GM18907 (cell line): ENCODE data around the gene MBD3L1.

Experiments
- ATAC-seq: cut with Tn5 transposase; IDR thresholded peaks from one replicate; pipeline ENCODE4 v1.9.1; 2021; ENCODE audit warnings: mild to moderate bottlenecking, moderate library complexity; ENCODE audit not compliant: unreplicated experiment

Gene MBD3L1

DNA sequence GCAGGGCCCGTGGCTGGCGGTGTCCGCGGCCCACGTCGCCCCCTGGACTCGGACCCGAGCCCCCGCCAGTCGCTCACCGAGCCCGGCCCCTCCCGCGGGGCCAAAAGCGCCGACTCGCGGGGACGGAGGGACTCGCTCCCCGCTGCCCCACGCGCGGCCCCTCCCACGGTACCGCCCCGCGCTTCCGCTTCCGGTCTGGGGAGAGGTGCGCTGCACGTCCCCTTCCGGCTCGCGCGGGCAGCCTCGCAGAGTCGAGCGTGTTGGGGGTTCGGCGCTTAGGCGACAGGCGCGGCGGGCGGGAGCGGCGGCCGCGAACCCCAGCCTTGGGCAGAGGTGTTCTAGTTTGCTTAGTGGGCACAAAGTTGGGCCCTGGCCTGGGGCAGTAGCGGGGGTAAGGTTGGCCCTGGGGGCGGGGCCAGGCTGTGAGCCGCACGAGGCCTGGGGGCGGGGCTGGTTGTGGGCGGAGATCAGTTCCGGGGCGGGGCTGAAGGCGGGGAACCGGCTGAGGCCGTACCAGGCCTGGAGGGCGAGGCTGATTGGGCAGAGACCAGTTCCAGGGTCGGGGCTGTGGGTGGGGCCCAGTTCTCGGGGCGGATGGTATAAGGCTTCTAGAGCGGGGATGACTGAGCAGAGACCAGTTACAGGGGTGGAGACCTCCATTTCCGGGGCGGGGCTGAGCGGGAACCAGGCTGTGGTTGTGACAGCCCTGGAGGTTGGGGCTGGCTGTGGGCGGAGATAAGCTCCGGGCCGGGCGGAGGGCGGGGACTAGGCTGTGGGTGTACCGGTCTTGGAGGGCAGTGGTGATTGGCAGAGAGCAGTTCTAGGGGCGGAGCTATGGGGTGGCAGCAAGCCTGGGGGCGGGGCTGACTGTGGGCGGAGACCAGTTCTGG, at the start of gene MBD3L1, which contains the start of gene ZNF558:
Gene MBD3L1 (plus strand): TSS at position 246 of the 890 bp plus-strand sequence. CDS start 10,302 bp downstream, outside the sequence.
Gene ZNF558 (minus strand): TSS at position 173 of the 890 bp plus-strand sequence. CDS start 9,645 bp downstream, outside the sequence.
- ATAC-seq, result peak; percentile 96

DNA sequence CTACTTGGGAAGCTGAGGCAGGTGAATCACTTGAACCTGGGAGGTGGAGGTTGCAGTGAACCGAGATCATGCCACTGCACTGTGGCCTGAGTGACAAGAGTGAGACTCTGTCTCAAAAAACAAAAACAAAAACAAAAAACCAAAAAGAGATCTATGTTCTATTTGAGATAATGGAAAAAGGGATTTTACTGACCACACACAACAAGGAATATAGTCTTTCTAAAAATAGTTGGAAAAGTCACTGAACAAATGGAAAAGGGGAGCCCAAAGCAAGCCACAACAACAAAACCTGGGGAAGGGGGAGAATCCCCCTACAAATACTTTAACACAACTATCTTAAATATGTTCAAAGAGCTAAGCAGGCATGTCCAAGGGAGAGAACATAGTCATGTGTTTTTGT, 37.4 kb upstream of the MBD3L1 start:
- ATAC-seq, result no peak

DNA sequence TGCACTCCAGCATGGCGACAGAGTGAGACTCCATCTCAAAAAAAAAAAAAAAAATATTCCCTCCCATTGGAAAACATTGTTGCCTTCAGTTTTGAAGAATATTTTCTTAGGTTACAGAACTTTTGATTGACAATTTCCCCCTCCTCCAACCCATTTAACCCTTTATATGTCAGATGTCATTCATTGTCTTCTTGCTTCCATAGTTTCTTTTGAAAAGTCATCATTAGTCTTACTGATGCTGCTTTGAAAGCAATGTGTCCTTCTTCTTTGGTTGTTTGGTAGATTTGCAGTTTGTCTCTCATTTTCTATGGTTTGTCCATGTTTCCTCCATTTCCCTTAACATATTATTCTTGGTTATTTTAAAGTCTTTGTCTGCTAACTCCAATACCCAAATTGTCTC, 25.5 kb upstream of the MBD3L1 start:
- no peak for ATAC-seq

DNA sequence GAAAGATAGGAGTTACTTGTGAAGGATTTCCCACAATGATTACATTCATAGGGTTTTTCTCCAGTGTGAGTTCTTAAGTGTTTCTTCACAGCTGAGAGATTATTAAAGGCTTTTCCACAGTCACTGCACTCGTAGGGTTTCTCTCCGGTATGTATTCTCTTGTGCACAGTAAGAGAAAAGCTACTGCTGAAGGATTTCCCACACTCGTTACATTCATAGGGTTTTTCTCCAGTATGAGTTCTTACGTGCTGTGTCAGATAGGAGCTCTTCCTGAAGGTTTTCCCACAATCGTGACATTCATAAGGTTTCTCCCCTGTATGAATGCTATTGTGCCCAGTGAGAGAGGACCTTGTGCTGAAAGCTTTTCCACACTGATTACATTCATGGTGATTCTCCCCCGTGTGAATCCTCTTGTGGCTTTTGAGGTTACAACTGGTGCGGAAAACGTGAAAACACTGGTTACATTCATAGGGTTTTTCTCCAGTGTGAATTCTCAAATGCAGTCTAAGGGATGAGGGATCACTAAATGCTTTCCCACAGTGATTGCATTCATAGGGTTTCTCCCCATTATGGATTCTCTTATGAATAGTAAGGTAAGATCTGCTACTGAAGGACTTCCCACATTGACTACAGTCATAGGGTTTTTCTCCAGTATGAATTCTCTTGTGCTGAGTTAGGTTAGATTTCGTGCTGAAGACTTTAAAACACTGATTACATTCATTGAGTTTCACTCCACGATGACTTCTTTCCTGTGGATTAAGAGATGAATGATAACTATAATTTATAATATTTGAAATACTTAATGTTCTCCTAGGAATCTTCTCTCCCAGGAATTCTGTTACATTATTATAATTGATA, 20.6 kb upstream of the MBD3L1 start:
- ATAC-seq, result no peak

DNA sequence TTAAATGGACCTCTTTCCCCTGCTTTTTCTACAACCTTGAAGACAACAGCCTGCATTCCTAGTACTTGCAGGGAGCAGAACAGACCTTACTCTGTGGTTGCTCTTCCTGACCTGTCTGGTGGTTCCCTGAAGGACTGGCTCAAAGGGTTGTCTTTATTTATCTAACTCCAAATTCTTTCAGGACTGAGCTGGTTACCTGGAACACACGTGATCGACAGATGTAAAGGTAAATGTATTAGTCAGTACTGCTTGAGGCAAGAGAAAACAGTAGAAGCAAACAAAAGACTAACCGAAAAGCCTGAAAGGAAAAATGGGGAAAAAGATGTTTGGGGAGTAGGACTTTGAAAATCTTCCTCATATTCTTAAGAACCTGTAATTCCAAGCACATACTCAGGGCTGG, 18.0 kb upstream of the MBD3L1 start:
- no peak for ATAC-seq

DNA sequence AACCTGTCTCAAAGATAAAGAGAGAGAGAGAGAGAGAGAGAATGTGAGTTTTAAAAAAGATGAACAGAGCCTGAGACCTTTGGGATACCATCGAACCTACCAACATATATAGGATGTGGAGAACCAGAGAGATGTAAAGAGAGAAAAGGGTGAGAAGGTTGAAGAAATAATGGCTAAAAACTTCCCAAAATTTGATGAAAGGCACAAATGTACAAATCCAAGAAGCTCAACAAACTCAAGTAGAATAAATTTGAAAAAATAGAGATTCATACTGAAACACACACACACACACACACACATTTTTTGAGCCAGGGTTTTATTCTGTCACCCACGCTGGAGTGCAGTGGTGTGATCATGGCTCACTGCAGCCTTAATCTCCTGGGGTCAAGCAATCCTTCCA, 16.4 kb upstream of the MBD3L1 start:
- no peak for ATAC-seq

DNA sequence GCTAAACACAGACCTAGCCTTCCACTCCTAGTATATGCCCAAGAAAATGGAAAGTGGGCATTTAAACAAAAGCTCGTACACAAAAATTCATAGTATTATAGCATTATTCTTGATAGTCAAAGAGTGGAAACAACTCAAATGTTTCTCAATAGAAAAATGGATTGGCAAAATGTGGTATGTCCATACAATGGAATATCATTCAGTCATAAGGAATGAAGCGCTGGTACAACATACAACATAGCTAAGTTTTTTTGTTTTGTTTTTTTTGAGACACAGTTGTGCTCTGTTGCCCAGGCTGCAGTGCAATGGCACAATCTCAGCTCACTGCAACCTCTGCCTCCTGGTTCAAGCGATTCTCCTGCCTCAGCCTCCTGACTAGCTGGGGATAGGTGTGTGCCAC, 11.9 kb upstream of the MBD3L1 start:
- no peak for ATAC-seq

DNA sequence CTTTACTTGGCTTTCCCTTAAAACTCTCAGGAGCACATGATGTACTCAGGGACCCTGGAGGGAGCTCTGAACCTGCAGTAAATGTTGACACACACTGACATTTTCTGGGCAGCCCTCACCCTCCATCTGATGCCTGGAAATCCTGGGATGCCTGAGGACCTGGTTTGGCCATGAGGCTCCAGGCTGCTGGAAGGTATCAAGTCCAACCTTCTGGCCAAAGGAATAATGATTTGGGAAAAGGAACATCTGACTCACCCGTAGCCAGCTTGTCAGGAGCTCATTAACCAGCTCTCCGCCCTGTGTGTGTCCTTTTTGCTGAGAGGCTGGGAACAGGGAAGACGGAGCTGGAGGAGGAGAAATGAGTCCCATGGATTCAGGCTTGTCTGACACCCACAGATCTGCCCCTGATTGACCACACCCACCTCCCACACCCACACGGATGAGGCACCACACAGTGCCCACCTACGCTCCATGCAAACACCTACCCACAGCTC, 10.4 kb upstream of the MBD3L1 start:
- no peak for ATAC-seq

DNA sequence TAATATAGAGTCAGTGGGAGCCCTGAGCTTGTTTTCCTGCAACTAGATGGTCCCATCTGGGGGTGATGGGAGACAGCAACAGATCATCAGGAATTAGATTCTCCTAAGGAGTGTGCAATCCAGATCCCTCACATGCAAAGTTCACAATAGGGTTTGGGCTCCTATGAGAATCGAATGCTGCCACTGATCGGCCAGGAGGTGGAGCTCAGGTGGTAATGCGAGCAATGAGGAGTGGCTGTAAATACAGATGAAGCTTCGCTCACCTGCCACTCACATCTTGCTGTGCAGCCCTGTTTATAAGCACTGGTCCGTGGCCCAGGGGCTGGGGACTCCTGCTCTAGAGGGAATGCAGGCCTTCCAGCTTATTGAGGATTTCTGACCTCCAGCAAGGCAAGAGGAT, 5.8 kb upstream of the MBD3L1 start:
- no peak for ATAC-seq

DNA sequence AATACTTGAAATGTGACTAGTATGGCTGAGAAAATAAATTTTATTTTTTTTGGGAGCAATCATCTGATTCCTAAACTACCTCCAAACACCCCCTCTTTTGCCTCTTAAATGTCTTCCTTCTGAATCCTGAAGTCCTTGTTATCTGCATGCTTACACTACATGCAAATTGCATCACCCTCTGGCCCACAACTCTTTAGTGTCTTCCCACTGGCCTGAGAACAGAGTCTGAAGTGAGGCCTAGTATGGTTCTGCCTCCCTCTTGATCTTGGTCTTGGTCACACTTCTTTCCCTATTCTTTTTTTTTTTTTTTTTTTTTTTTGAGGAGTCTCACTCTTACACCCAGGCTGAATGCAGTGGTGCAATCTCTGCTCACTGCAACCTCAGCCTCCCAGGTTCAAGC, 4.9 kb upstream of the MBD3L1 start:
- ATAC-seq, result no peak

DNA sequence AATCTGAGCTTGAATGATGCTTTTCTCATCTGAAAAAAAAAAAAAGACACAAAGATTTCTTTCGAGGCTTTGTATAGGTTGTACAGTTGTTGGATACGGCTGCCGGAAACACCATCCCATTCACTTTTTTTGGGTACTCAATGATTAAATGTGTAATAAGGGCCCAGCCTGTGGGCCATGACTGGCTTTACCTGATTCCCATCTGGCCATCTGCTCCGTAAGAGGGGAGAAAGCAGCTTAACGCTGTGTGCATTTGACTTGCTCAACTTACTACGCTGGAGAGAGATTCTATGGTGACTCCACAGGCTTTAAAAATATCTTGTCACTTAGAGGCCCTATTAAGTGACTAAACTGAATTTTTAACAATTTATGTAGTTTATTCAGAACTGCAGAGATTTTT, 804 bp upstream of the MBD3L1 start:
- no peak for ATAC-seq

DNA sequence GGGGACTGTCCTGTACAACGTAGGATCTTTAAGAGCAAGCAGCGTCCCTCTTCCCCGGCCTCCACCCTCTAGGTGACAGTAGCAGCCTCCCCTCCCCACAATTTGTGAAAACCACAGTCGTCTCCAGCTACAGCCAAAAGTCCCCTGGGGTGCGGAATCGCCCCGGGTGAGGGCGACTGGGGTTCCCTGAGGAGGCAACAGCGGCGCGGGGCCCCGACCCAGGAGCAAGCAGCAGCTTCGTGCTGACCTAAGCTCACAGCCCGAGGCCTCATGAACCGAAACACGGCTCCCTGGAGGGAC, 395 bp upstream of the MBD3L1 start:
- ATAC-seq, result peak; percentile 20

DNA sequence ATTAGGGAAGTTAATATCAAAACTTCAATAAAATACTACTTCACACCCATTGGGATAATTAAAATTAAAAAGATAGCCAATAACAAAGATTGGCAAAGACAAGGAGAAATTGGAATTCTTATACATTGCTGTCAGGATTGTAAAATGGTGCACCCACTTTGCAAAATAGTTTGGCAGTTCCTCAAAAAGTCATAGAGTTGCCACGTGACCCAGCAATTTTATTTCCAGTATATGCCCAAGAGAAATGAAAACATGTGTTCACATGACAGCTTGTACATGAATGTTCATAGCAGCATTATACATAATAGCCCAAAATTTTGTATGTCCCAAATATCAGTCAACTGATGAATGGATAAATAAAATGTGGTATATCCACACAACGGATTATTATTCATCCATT, 3.3 kb downstream of the MBD3L1 start:
- no peak for ATAC-seq

DNA sequence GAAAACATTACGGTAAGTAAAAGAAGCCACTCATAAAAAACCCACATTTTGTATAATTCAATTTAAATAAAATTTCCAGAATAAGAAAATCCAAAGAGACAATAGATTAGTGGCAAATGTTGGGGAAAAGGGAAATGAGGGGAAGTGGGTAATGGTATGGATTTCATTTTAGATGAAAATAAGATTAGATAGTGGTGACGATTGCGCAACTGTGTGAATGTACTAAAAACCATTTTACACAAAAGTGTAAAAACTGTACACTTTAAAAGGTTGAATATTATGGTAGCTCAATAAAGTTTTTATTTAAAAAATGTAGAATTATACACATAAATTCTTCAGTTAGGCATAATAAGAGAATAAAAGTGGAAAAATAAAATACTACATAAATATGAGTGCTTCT, 3.7 kb downstream of the MBD3L1 start:
- no peak for ATAC-seq

DNA sequence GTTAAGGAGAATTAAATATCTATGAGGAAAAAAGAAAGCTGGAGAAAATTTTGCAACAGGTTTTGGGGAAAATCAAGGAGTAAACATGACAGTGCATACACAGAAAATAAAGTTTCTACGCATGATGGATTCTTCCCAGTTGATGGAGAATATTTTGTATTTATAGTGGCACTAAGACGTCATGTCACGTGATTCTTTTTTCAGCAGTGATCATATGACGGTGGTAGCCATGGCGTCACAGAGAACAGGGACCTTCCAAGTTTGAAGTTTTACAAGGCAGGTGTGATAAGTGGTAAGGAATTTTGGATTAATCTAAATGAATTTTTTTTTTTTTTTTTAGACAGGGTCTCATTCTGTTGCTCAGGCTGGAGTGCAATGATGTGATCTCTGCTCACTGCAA, 8.5 kb downstream of the MBD3L1 start:
- ATAC-seq, result no peak

DNA sequence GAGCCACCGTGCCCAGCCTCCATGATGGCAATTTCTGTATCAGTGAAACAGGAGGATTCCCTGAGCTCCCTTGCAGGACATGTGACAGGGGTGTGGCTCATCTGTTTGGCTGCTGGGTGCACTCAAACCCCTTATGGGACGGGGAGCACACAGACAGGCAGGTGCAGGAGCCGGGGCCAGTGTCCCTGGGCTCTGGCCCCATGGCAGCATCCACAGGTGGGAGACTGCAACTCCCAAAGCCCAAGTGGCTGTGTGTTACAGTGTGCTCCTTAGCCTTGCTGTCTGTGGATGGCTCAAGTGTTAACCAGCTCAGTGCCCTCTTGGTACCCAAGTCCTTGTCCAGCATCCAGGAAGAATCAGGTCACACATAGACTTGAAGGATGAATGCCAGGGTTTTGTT, 14.6 kb downstream of the MBD3L1 start:
- ATAC-seq, result no peak

DNA sequence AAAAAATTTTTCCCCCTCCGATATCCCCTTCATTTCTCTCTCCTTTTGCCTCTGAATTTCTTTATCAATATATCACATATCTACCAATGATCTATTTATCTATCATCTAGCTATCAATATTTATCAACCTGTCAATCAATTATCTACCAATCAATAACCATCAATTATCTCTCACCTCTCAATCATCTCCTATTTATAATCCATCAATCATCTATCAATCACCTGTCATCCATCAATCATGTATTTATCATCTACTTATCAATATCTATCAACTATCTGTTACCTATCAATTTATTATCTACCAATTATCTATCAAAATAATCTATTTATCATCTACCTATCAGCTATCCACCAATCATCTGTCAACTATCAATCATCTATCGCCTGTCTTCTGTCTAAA, 17.1 kb downstream of the MBD3L1 start:
- ATAC-seq, result no peak

DNA sequence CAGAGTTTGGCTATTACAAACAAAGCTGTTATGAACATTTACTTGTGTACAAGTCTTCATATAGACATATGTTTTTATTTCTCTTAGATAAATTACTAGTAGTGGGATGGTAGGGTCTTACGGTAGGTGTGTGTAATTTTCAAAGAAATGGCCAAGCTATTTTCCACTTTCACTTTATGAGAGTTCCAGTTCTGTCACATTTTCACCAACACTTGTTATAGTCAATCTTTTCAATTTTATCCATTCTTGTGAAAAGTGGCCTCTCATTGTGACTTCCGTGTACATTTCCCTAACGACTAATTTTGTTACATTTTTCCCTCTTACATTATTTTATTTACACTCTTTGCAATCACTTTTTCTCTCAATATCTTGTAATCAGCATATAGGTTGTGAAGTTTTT, 18.3 kb downstream of the MBD3L1 start:
- no peak for ATAC-seq

DNA sequence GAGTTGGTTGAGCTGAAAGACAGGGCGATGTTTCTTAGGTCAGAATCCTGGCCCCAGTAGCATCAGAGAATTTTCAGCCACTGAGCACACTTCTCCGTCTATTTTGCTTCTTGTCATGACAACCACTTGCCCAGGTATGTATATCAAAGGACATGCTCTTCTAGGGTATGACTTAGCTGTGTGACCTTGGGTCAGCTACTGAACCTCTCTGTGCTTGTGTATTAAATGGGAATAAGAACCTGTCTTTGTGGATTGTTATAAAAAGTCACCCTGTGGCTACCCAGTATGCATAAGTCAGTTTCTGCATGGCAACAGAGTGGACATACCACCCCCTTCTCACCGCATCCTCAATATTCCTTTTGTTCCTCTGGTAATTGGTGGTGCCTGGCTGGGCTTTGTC, 26.1 kb downstream of the MBD3L1 start:
- no peak for ATAC-seq

DNA sequence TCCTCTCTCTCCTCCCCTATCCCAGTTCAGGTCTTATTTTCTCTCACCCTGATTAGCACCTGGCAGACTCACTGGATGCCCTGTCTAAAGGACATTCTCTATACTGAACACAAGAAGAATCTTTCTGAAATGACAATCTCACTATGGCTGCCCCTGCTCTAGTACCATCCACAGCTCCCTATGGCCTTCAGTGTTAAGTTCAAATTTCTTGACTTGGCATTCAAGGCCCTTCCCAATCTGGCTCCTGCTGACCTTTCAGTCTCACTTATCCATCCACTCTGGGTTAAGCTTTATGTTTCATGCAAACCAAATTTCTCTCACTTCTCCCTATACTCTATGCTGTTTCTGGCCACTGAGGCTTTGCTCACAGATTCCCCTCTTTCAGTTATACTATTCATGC, 34.2 kb downstream of the MBD3L1 start:
- no peak for ATAC-seq

DNA sequence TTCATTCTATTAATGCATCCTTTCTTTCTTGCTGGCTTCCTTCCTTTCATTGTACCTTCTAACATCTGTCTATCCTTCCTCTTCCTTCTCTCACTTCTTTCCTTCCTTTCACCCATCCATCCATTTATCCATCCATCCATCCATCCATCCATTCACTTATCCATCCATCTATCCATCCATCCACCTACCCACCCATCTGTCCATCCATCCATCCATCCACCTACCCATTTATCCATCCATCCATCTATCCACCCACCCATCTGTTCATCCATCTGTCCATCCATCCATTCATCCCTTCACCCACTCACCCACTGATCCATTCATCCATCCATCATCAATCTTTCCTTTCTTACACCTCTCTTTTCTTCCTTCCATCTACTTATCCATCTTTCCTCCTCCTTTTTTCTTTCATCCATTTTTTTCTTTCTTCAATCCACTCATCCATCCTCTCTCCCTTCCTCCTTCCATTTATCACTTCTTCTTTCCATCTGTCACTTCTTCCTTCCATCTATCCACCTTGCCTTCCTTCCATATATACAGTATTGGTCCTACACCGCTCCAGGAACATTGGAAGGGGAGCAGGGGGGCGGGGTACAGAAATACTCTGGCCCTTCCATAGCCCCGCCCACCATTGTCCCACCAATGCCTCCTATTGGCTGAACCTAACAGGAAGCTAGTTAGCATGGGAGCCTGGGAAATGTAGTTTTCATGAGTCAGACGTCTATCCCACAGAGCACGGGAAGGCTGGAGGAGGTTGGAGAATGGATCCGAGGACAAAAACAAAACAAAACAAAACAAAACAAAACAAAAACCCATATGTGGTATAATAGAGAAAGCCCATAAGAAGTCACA, 45.9 kb downstream of the MBD3L1 start:
- no peak for ATAC-seq
